Activated naive CD4-positive, alpha-beta T cell (primary cell): ENCODE measurements around the gene CTDNEP1.

ENCODE experiments used
- DNase-seq, 4 experiments: peaks; one replicate each; lab custom pipeline; 2025; lab: John Stamatoyannopoulos, UW

The CTDNEP1 gene

DNA sequence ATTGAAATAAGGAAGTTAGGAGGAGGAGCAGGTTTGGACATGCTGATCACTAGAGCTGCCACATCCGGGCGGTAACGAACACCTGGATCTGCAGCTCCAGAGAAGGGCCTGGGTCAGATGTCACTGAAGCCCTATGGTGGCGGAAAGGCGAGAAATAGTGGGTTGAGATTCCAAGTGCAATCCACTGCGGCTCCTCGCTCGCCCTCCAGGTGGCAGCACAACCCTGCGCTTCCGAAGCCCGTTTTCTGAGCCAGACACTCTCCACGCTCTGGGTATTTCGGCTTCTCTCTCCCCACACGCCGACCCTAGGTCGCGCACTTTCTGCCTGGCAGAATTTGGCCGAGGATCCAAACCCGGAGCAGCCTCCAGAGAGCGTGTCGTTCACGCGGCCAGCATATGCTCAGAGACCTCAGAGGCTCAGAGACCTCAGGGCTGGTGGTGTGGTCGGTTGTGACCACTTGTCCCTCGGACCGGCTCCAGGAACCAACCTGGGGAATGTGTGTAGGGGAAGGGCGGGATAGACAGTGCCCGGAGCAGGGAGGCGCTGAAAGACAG is 29.1 kb upstream of the CTDNEP1 start:
- DNase-seq: peak; percentile 67 to 80 (median 78)

DNA sequence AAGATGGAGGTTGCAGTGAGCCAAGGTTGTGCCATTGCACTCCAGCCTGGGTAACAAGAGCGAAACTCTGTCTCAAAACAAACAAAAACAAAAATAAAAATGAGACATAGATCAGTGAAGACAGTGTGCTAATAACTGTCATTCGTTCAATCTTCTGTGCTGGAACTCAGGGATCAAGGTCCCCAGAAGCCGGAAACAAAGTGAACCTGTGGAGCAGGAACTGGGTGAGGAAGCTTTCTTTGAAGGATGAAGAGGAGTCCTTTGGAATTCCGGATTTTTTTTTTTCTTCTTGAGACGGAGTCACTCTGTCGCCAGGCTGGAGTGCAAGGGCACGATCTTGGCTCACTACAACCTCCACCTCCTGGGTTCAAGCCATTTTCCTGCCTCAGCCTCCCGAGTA is 27.9 kb upstream of the CTDNEP1 start:
- no peak for DNase-seq

DNA sequence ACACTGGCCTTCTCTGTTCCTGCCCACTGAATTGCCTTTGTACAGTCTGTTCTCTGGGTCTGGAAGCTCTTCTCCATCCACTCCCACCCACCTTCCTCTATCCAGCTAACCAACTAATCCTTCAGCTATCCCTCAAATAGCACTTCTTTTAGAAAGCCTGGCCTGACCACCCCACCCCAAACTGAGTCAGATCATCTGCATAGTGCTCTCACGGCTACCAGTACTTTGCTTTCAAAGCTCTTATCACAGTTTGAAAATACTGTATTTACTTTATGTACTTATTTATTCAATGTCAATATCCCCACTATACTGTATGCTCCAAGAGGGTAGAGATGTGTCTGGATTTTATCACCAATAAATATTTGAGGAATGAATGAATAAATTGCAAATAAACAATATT is 15.2 kb upstream of the CTDNEP1 start:
- no peak for DNase-seq

DNA sequence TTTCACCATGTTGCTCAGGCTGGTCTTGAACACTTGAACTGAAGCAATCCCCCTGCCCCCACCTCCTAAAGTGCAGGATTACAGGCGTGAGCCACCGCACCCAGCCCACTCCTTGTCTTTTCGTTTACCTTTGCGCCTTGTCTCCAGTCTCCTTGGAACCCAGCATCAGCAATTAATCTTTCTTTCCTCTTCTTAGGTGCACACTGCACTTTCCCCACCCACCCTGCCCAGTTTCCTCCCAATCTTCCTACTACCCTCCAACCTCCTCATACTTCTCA is 12.2 kb upstream of the CTDNEP1 start:
- DNase-seq: no peak

DNA sequence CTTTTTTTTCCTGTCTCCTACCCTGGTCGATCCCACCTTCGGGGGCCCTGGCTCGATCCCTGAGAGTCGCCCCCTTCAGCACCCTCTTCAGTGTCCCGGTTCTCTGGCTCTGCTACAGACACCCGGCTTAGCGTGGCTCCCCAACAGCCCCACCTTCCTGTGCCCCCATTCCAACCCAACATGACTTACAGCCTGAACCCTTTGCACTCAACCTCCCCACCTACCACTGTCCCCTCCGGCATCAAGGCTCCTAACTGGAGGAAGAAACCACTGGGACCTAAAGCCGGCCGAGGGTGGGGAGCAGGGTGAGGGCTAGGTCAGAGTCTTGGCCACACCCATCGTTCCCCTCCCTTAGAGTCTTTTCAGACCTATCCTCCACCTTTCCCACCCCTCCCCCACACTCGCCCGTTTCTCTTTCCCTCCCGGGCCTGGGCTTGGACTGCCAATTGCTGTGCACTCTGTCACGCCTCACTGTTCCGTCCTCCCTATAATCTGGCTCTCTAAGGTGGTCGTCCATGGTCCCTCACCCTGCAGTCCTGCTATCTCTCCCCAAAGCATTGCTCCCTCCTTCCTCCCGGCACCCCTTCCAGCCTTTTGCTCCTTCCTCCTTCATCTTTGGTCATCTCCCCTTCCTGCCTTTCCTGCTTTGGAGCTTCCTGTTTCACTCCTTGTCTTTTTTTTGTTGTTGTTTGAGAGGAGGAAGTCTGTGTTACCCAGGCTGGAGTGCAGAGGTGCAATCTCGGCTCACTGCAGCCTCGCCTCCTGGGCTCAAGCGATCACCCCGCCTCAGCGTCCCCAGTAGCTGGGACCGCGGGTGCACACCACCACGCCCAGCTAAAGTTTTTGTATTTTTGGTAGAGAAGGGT is 11.6 kb upstream of the CTDNEP1 start:
- DNase-seq: no peak

DNA sequence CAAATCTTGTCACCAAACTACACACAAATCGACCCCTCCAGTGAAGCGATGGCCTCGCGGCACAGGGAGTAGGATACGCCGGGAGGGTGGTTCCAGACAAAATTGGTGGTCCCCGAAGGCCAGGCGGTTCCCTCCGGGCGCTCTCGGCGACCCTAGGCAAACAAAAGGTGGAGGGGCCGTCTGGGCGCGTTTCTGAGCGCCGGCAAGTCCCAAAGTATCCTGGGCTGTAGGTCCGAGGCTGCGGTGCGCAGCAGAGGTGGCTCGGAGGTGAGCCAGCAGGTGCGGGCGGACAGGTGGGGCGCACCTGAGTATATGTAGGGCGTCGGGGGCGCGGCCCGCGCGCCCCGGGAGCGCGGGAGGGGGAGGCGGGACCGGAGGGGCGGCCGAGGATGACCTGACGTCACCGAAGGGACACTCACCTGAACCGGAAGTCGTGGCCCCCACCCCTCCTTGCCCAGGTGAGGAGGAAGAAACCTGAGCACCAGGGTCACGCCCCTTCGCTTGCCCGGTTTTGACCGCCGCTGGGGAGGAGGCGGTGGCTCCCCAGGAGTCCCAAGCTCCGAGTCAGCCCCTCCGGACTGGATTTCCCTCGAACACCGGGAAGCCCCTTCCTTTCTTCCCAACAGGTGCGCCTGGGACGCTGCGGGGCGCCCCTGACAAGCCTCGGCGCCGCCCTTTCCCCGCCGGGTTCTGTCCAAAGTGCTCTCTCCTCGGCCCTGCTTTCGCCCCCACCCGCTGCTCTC is 10.8 kb upstream of the CTDNEP1 start, which contains the start of gene CLDN7:
TSS of gene CLDN7 (minus strand) at position 287 of the 743 bp plus-strand sequence. CDS start 435 bp downstream, outside the sequence.
- no peak for DNase-seq

DNA sequence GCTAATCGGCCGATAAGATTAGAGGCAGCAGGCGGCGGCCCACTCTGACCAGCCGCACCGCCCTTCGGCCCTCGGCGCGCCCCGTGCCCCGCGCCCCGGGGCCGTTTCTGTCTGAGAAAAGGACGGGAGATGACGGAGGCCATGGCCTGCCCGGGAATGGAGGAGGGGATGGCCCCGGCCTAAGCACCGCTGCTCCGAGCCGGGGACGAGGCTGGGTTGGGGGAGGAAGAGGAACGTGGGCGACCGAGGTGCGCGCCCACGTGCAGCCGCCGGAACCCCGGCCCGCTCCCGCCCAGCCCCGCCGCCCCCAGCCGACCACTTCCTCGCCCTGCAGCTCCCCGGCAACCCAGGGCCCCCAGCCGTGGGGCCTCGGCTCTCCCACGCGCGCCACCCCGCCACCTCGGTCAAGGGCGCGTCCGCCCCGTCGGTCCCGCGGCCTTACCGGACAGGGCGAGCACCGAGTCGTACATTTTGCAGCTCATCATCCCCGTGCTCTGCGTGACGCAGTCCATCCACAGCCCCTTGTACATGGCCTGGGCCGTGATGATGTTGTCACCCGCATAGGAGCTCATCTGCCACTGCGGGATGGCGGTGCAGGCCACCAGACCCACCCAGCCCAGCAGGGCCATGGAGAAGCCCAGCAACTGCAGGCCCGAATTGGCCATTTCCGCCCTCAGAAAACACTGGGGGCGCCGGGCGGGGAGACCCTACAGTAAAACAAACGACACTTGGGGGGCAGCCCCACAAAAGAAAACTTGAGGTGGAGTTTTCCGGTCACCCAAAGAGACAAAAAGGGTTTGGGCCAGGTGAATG is 10.1 kb upstream of the CTDNEP1 start:
- DNase-seq: no peak

DNA sequence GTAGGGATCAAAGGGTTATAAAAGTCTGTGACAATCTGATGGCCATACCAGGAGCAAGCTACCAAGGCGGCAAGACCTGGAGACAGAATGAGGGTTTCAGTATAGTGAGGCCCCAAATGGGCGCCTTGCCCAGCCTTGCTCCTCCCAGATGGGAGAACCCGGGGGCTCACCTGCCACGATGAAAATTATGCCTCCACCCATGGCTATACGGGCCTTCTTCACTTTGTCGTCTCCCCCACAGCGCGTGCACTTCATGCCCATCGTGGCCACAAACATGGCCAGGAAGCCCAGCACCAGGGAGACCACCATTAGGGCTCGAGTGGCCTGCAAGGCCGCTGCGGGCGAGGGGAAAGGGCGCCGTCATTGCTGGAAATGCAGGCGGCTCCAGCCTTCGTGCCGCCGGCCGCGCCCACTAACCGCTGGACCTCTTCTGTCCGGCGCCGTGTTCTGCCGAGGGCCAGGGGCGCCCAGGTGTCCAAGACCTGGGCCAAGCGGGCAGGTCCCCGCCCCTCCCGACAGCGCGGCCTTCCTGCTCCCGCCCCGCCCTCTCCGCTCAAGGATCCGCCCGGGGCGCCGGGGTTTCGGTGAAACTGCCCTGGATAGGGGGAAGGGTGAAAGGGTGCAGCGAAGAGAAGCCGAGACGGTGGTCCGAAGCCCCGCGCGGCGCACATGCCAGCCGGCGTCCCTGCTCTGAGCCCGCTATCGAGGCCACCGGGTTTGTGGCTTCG is 9.3 kb upstream of the CTDNEP1 start:
- peak in 1 of 4 experiments; percentile 31 for DNase-seq

DNA sequence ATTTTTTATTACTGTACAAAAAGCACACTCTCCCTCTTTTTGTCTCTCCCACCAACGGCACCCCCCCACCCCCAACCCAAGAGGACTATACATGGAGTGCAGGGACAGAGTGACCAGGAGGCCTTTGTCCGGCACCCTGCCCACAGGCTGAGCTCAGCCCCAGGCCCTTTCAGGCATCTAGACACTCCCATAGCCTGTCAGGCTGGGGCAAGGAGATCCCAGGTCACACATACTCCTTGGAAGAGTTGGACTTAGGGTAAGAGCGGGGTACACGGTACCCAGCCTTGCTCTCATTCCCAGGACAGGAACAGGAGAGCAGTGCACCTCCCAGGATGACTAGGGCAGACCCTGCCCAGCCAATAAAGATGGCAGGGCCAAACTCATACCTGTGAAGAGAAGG is 8.6 kb upstream of the CTDNEP1 start:
- no peak for DNase-seq

DNA sequence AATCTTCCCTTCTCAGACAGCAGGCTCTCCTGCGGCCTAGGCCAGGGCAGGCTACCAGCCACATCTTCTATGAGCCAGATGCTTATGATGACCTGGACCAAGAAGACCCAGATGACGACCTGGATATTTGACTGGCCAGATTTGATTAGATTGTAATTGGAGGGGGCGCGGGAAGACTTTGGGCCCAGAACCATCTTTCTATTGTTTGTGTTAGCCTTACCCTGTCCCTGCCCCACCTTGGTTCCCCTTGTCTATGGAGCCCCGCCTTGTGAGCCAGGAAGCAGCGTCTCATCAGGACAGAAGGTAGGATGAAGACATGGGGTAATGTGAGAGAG is 8.0 kb upstream of the CTDNEP1 start:
- DNase-seq: no peak

DNA sequence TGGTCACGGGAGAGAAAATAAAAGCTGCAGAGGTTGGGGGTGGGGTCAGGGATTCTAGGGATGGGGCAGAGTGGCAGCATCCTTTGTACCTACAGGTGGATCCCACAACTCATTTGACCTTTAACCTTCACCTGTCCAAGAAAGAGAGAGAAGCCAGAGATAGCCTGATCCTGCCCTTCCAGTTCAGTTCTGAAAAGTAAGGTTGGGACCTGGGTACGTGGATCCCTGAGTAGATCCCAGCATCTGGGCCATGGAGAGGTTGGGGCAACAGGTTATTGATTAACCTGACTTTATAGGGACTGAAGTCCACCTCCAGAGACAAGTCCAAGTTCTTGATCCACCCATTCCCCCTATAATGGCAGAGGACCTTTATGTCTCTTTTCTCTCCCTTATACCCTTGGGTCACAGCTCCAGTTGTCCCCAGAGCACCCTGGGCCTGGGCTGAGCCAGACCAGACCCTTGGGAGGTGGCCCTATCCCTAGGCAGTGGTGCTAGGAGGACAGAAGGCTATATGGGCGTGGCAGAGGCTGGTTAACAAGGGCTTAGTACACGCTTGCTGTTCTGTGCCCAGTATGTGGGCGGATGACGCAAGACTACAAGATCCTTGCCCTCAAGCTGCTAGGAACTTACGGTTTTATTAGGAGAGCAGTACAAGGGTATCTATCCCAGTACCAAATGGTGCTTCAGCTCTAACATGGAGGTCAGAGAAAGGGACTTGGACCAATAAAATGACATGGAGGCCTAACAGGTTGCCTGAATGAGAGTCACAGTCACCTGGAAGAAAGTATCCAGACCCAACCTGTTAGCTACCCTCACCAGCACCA is 7.4 kb upstream of the CTDNEP1 start:
- no peak for DNase-seq

DNA sequence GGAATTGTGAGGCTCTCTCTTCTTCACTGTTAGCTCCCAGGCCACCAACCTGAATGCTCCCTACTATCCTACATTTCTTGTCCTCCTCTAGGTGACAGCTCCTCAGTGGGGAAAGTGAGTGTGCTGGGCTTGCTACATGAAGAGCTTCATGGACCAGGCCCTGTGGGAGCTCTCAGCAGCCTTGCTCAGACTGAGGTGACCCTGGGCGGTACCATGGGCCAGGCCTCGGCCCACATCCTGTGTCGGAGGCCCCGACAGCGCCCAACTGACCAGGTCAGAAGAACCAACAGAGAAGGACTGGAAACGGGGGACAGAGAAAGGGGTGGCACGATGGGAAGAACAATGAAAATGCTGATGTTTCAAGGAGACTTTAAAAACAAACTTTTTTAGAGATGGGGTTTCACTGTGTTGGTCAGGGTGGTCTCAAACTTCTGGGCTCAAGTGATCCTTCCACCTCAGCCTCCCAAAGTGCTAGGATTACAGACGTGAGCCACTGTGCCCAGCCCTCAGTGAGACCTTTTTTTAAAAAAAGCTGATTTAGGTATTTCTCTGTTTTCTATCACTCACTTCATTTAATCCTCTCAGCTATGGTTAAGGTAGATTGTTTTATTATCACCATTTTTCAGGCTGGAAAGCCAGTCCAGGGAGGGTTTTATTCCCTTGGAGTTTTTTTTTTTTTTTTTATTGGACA is 5.4 kb upstream of the CTDNEP1 start:
- no peak for DNase-seq

DNA sequence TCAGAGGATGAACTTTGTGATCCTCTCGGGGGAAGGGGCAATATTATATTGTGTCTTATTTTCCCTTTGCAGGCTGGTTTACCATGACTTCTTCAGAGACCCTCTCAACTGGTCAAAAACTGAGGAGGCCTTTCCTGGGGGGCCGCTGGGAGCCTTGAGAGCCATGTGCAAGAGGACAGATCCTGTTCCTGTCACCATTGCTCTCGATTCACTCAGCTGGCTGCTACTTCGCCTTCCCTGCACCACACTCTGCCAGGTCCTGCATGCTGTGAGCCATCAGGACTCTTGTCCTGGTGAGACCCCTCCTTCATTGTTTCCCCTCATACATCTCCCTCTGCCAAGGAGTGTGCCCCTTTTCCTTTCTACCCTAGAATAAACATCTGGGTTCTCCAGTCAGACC is 3.0 kb upstream of the CTDNEP1 start:
- DNase-seq: no peak

DNA sequence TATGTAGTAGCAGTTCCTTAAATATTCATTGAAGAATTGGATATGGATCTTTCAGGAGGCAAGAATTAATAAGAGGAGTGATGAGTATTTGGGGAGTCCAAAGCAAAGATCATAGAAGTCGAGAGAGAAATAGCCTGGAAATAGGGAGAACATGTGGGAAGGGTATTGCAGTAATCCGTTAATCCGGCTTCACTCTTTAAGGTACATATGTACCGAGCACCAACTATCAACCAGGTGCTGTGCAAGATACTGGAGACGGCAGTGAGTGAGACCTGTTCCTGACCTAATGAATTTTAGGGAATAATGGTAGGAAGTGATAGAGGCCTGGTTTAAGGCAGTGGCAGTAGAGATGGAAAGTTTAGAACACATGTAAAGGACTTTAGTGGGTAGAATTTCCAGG is 1.5 kb upstream of the CTDNEP1 start:
- DNase-seq: no peak

DNA sequence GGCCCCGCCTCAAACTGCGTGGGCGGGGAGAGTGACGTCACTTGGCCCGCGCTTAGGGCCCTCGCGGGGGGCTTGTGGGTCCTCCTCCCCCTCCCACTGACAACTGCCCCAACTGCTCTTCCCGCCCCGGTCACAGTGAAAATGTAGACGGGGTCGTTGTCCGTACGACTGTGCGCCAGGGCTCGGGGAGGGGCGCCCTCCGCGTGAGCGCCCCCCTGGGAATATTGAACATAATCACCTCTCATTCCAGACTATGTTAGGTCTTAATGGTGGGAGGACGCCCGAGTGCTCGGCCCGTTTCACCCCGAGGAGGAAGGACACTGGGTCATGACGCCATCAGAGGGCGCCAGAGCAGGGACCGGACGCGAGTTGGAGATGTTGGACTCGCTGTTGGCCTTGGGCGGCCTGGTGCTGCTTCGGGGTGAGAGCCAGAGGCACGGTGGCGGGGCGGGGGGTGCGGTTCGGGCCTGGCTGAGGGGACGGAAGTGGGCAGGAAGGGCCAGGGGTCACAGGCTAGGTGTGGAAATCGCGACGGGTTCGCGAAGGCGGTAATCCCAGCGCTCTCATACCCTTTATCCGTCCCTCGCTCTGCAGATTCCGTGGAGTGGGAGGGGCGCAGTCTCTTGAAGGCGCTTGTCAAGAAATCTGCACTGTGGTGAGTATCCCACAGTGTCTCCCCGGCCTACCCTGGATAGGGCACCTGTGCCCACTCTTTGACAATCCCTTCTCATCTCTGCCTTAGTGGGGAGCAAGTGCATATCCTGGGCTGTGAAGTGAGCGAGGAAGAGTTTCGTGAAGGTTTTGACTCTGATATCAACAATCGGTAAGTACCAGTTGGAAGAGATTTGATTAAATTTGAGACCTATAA is 876 bp upstream of the CTDNEP1 start, which contains the start of gene ELP5:
TSS of gene ELP5 (plus strand) at position 40 of the 868 bp plus-strand sequence. CDS start at position 376, 336 bp downstream.
- DNase-seq: peak; percentile 70 to 77 (median 73)

DNA sequence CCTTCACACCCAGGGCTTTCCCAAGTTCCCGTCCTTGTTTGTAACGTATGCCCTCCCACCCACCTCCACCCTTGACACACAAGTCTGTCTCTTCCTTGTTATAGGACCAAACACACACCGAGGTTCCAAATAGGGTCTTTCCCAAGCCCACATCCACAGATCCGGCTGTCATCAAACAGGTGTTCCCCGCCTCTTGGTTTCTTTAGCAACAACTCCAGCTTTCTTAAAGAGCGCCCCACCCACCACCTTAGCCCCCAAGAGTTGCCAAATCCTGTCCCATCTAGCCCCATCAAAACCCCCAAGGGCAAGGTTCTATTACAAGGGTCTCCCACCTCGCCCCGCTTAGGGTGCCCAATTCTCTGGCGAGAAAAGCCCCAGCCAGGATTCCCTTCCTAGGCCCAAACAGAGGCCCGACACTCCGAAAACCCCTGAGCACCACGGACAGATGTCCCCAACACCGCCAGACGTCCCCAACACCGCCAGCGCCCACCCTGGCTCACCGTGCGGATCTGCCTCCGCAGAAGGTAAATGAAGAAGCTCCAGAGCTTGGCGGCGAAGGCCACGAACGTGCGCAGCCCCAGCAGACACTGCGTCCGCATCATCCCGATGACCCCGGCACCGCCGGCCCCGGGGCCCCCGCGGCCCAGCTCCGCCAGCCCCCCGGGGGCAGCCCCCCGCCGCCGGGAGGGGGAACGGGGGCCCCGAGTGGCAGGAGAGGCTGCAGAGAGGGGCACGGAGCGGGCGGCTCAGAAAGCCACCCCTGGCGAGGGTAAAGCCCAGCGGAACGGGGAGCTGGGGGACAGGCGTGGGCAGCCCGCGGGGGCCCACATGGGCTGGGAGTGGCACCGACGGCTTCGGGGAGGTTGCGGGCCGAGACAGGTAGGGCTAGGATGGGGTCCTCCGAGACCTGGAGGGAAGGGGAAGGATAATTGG is 573 bp downstream of the CTDNEP1 start:
- DNase-seq: no peak

DNA sequence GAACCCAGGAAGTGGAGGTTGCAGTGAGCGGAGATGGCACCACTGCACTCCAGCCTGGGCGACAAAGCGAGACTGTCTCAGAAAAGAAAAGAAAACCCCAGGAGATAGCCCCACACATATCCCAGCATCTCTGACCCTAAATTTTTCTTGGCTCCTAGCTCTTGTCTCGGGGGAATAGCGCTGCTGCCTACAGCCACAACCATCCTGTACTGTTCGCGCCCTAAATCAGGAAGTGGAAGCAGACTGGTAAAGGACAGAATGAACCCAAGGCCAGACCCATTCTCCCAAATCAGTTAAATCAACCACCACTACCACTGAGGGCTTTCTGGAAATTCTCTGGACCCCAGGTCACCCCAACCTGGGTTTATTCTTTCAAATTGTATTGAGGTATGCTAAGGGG is 1.7 kb downstream of the CTDNEP1 start:
- no peak for DNase-seq

DNA sequence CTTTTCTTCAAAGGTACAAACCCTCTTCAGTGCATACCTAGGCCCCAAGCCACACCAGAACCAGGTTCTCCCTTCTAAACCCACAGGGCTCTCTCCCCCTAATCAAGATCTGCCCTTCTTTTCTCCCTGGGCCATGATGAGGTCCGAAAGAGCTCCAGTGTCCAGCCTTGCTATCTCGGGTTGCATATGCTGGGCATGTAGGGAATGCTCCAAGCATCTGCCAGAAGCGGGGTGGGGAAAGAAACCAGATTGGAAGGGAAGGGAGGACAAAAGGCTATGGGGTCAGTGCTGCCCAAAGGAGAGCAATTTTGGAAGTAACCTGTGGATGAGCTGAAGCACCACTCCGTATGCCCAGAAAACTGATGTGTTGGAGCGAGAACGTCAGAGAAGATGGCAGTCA is 2.3 kb downstream of the CTDNEP1 start:
- no peak for DNase-seq
